Cardiac muscle cell (in vitro differentiated cells and primary cell): ENCODE results near the gene WDR91. TPM values are rescaled to one million over a fixed set of nuclear protein-coding genes. Genes with fewer than 3 reads are reported as not detected.

Experiments used
- DNase-seq, 2 donors: peaks; one replicate each; pipeline versions ENCODE4 v3.0.0 to v3.0.0-alpha.2; 2010 to 2017; ENCODE audit warnings: low read depth in 1 of 2, low spot score in 1 of 2
- H3K27ac ChIP-seq: fragments of 200-600 bp; sonication (generic); 2 replicates; pipeline ENCODE4 v1.5.1; 2016
- H3K27me3 ChIP-seq: fragments of 200-600 bp; sonication (generic); 2 replicates; pipeline ENCODE4 v1.6.0; 2016; ENCODE audit warnings: control low read depth
- H3K36me3 ChIP-seq: fragments of 200-600 bp; sonication (generic); 2 replicates; pipeline ENCODE4 v1.5.1; 2016; ENCODE audit warnings: control low read depth
- H3K4me1 ChIP-seq: fragments of 200-600 bp; sonication (generic); 2 replicates; pipeline ENCODE4 v1.8.1; 2017; ENCODE audit warnings: low read depth, mild to moderate bottlenecking, mixed run types
- H3K4me3 ChIP-seq: fragments of 200-600 bp; sonication (generic); 2 replicates; pipeline ENCODE4 v1.5.1; 2016; ENCODE audit warnings: mild to moderate bottlenecking
- H3K9me3 ChIP-seq: fragments of 200-600 bp; sonication (generic); 2 replicates; pipeline ENCODE4 v1.5.1; 2017; ENCODE audit warnings: low read depth, mild to moderate bottlenecking, control low read depth
- CTCF ChIP-seq: IDR thresholded peaks from 2 replicates; pipeline ENCODE4 v1.5.1; 2012; ENCODE audit warnings: low read depth, mild to moderate bottlenecking, low read length
- polyA plus RNA-seq: library from polyadenylated mRNA; unstranded; fragments of >200 nt; fragmentation: Nextera tagmentation; extraction: Ambion mirVana; gene quantifications from 2 replicates; pipeline ENCODE4 v1.2.1, GENCODE V29; 2016
- total RNA-seq: library from RNA; depleted of rRNA; stranded (reverse); fragments of >200 nt; gene quantifications from 2 replicates; pipeline ENCODE4 v1.2.3, GENCODE V29; 2016

The WDR91 gene
- total and polyA plus RNA-seq, 2 experiments from 2014 or later = 13.6 to 16.7 TPM

- no peaks in the 10 kb centered on the region for H3K9me3 ChIP-seq
- TF ChIP-seq CTCF = no peak
- H3K4me3 ChIP-seq = no peak overlapping the region
- H3K4me1 ChIP-seq = no peaks in the 10 kb centered on the region
- no peaks in the 10 kb centered on the region for H3K27me3 ChIP-seq
- H3K27ac ChIP-seq = no peak overlapping the region
- peaks cover 27% of the 10 kb centered on the region for H3K36me3 ChIP-seq
- no peak for DNase-seq
Observed at GRCh38 chr7:135186261-135186540, 25.1 kb downstream of the WDR91 start.

- Histone ChIP-seq H3K36me3 (peaks cover 27% of the 10 kb centered on the region), H3K27ac (no peak overlapping the region), H3K27me3 (no peaks in the 10 kb centered on the region), H3K4me1 (no peaks in the 10 kb centered on the region), H3K9me3 (no peaks in the 10 kb centered on the region), H3K4me3 (no peak overlapping the region)
- TF ChIP-seq CTCF = no peak
- DNase-seq = no peak
Observed at GRCh38 chr7:135185471-135186260, 25.7 kb downstream of the WDR91 start.

- Histone ChIP-seq H3K27me3 (no peaks in the 10 kb centered on the region), H3K36me3 (peaks cover 27% of the 10 kb centered on the region), H3K4me1 (no peaks in the 10 kb centered on the region), H3K27ac (no peak overlapping the region), H3K4me3 (no peak overlapping the region), H3K9me3 (peaks cover 4% of the 10 kb centered on the region)
- DNase-seq = no peak
- TF ChIP-seq CTCF = no peak
Observed at GRCh38 chr7:135184254-135184841, 27.0 kb downstream of the WDR91 start.

- peaks cover 20% of the 10 kb centered on the region for H3K36me3 ChIP-seq
- no peaks in the 10 kb centered on the region for H3K27me3 ChIP-seq
- H3K4me3 ChIP-seq = no peak overlapping the region
- no peak for TF ChIP-seq CTCF
- no peaks in the 10 kb centered on the region for H3K4me1 ChIP-seq
- peaks cover 4% of the 10 kb centered on the region for H3K9me3 ChIP-seq
- DNase-seq = no peak
- H3K27ac ChIP-seq = no peak overlapping the region
Observed at GRCh38 chr7:135183478-135183877, 27.8 kb downstream of the WDR91 start.

- H3K36me3 ChIP-seq = peaks cover 14% of the 10 kb centered on the region
- no peak overlapping the region for H3K27ac ChIP-seq
- no peaks in the 10 kb centered on the region for H3K27me3 ChIP-seq
- no peak for TF ChIP-seq CTCF
- no peak for DNase-seq
- no peaks in the 10 kb centered on the region for H3K4me1 ChIP-seq
- H3K9me3 ChIP-seq = peaks cover 4% of the 10 kb centered on the region
- H3K4me3 ChIP-seq = no peak overlapping the region
Observed at GRCh38 chr7:135181929-135182678, 29.2 kb downstream of the WDR91 start.
